HepG2 (cell line): ENCODE data around the gene TDRD10. TPM values are rescaled to one million over a fixed set of nuclear protein-coding genes. Genes with fewer than 3 reads are reported as not detected.

Source experiments
- ATAC-seq: fragments of 200-7000 bp; cut with Tn5 transposase; 3 replicates; pipeline ENCODE4 v1.9.1; 2020; ENCODE audit warnings: mild to moderate bottlenecking, moderate library complexity
- BruUV-seq: library from RNA; stranded (reverse); fragments of 400-500 nt; replicated peaks from 2 replicates; lab custom pipeline; 2021; lab: Mats Ljungman, UMichigan
- CTCF ChIA-PET: fragments of 300-600 bp; formaldehyde crosslinking; extraction: SDS; loops from one replicate; lab custom pipeline; 2021; ENCODE audit warnings: low total read pairs, inconsistent platforms, low intra/inter-chr PET ratio; lab: Yijun Ruan, JAX
- POLR2A ChIA-PET: fragments of 350-600 bp; sonication (Branson Sonifier 250); formaldehyde crosslinking; loops from one replicate; lab custom pipeline; 2020; ENCODE audit warnings: antibody characterized with exemption, inconsistent platforms; lab: Yijun Ruan, JAX
- DNase-seq: peaks from one replicate; pipeline ENCODE4 v3.0.0-alpha.2; 2015; ENCODE audit warnings: low spot score
- FAIRE-seq: peaks from 3 replicates; lab custom pipeline; 2011; peaks lifted over from hg19 to GRCh38; lab: Jason Lieb, UNC
- H2AFZ ChIP-seq: one replicate; pipeline ENCODE4 v1.6.1; 2011; ENCODE audit warnings: low read length, inconsistent platforms
- H3K27ac ChIP-seq: fragments of 300-600 bp; 3 replicates; pipeline ENCODE4 v1.8.0; 2011; ENCODE audit warnings: mixed run types, mild to moderate bottlenecking, mixed read lengths, low read length, inconsistent platforms; ENCODE audit not compliant: insufficient read depth; ENCODE audit errors: extremely low read length
- H3K27me3 ChIP-seq, 2 experiments: fragments of 200-600 bp in 1 of 2; 2 replicates in 1 of 2; 3 replicates in 1 of 2; pipeline versions ENCODE4 v1.6.0 to v1.8.0; 2011; ENCODE audit warnings: low read length in 2 of 2, mild to moderate bottlenecking in 2 of 2, moderate library complexity in 2 of 2, inconsistent platforms in 1 of 2; ENCODE audit not compliant: insufficient read depth in 2 of 2, control insufficient read depth in 1 of 2
- H3K36me3 ChIP-seq, 2 experiments: fragments of 200-600 bp in 1 of 2; replicated peaks in 1 of 2; 2 replicates in 1 of 2; 3 replicates in 1 of 2; pipeline versions ENCODE4 v1.5.1 to v1.8.0; 2011; ENCODE audit warnings: low read length in 2 of 2, inconsistent platforms in 1 of 2; ENCODE audit not compliant: insufficient read depth in 2 of 2, control insufficient read depth in 1 of 2
- H3K4me1 ChIP-seq: 2 replicates; pipeline ENCODE4 v1.5.1; 2012; ENCODE audit warnings: low read length, inconsistent platforms; ENCODE audit not compliant: insufficient read depth
- H3K4me2 ChIP-seq: 2 replicates; pipeline ENCODE4 v1.6.0; 2011; ENCODE audit warnings: low read depth, low read length, inconsistent platforms
- H3K4me3 ChIP-seq, 3 experiments: fragments of 200-600 bp in 1 of 3; sonication (generic), shearing (Covaris generic) in 1 of 3; replicated peaks in 1 of 3; 2 replicates each; pipeline ENCODE4 v1.5.1; 2011 to 2016; ENCODE audit warnings: low read length in 3 of 3, inconsistent platforms in 2 of 3, low read depth in 2 of 3, mild to moderate bottlenecking in 2 of 3, control low read depth in 1 of 3, mixed read lengths in 1 of 3; ENCODE audit not compliant: insufficient read depth in 1 of 3
- H3K79me2 ChIP-seq: one replicate; pipeline ENCODE4 v1.6.1; 2011; ENCODE audit warnings: low read length, inconsistent platforms; ENCODE audit not compliant: insufficient read depth
- H3K9ac ChIP-seq: 2 replicates; pipeline ENCODE4 v1.6.0; 2011; ENCODE audit warnings: mild to moderate bottlenecking, low read depth, low read length, inconsistent platforms; ENCODE audit not compliant: insufficient read depth
- H3K9me3 ChIP-seq: 2 replicates; pipeline ENCODE4 v1.5.1; 2012; ENCODE audit warnings: mild to moderate bottlenecking, low read length
- H4K20me1 ChIP-seq: 2 replicates; pipeline ENCODE4 v1.6.0; 2011; ENCODE audit warnings: inconsistent platforms, mild to moderate bottlenecking, low read length, moderate library complexity; ENCODE audit not compliant: insufficient read depth
- CHD2 ChIP-seq: IDR thresholded peaks from 2 replicates; pipeline ENCODE4 v1.6.1; 2011; ENCODE audit warnings: low read depth, low read length, improper control_type of control experiment
- EED ChIP-seq: sonication (generic); formaldehyde crosslinking; IDR thresholded peaks from 2 replicates; pipeline ENCODE4 v1.5.0; 2020; ENCODE audit warnings: mild to moderate bottlenecking, missing genetic modification reagents
- MEIS2 ChIP-seq: sonication (generic); formaldehyde crosslinking; IDR thresholded peaks from 2 replicates; pipeline ENCODE4 v1.9.0; 2021; ENCODE audit warnings: mild to moderate bottlenecking, missing genetic modification reagents
- PHF20 ChIP-seq: sonication (generic); formaldehyde crosslinking; IDR thresholded peaks from 2 replicates; pipeline ENCODE4 v1.5.0; 2020; ENCODE audit warnings: mild to moderate bottlenecking, missing genetic modification reagents
- SMYD3 ChIP-seq: sonication (generic); formaldehyde crosslinking; IDR thresholded peaks from 2 replicates; pipeline ENCODE4 v1.8.1; 2023; ENCODE audit warnings: mild to moderate bottlenecking, missing genetic modification reagents
- SUZ12 ChIP-seq: fragments of 150-350 bp; IDR thresholded peaks from 2 replicates; pipeline ENCODE4 v1.6.1; 2014; ENCODE audit warnings: low read depth, low read length
- ZFP36L2 ChIP-seq: sonication (generic); formaldehyde crosslinking; IDR thresholded peaks from 2 replicates; pipeline ENCODE4 v1.4.0; 2020; ENCODE audit warnings: missing genetic modification reagents
- ZKSCAN1 ChIP-seq: fragments of 150-350 bp; IDR thresholded peaks from 2 replicates; pipeline ENCODE4 v1.6.1; 2014; ENCODE audit warnings: low read length
- ZNF44 ChIP-seq: sonication (generic); formaldehyde crosslinking; IDR thresholded peaks from 2 replicates; pipeline ENCODE4 v1.5.1; 2020; ENCODE audit warnings: mild to moderate bottlenecking, missing genetic modification reagents
- ZNF510 ChIP-seq: sonication (generic); formaldehyde crosslinking; IDR thresholded peaks from 2 replicates; pipeline ENCODE4 v1.4.0; 2020; ENCODE audit warnings: low read depth, mild to moderate bottlenecking, missing genetic modification reagents
- ZNF772 ChIP-seq: sonication (generic); formaldehyde crosslinking; IDR thresholded peaks from 2 replicates; pipeline ENCODE4 v1.5.0; 2020; ENCODE audit warnings: mild to moderate bottlenecking, missing genetic modification reagents
- WGBS: methylation state at CpG from one replicate; pipeline ENCODE4 v1.1.6; 2017; ENCODE audit warnings: low lambda C conversion rate; 5-methylcytosine and 5-hydroxymethylcytosine counted together
- in situ Hi-C: cut with HindIII; loops from 2 replicates; pipeline ENCODE4 v1.10.0; 2017; ENCODE audit warnings: low pct_unique_long_range_greater_than_20kb; ENCODE audit not compliant: extremely low pct_ligation_motif_present
- intact Hi-C: fragments of 100-400 bp; cut with micrococcal nuclease; formaldehyde crosslinking; loops from one replicate; pipeline ENCODE4 v1.10.0; 2022; ENCODE audit not compliant: unreplicated experiment
- polyA plus RNA-seq, 8 experiments: library from polyadenylated mRNA; depleted of rRNA in 3 of 8; stranded (reverse) in 7 of 8; unstranded in 1 of 8; fragments of >200 nt; fragmentation: Illumina TruSeq in 4 of 8; extraction: Trizol in 4 of 8; gene quantifications; 2 replicates each; pipeline versions ENCODE4 v1.2.1 to v1.2.3, GENCODE V29; 2011 to 2016; ENCODE audit warnings: low read depth in 4 of 8, missing spikeins in 1 of 8, mixed read lengths in 1 of 8; ENCODE audit not compliant: insufficient read depth in 1 of 8
- total RNA-seq, 5 experiments: library from RNA; depleted of rRNA; stranded (reverse); fragments of >200 nt; fragmentation: Illumina TruSeq; extraction: Trizol; gene quantifications; 2 replicates each; pipeline ENCODE4 v1.2.3, GENCODE V29; 2016; ENCODE audit warnings: low read depth in 1 of 5
- TF ChIP-seq, protein P1 (sequence below): sonication (generic); formaldehyde crosslinking; IDR thresholded peaks from 2 replicates; pipeline ENCODE4 v1.5.1; 2020; ENCODE audit warnings: missing genetic modification reagents, mild to moderate bottlenecking, borderline replicate concordance
- TF ChIP-seq, protein P2 (sequence below): sonication (generic); formaldehyde crosslinking; IDR thresholded peaks from 2 replicates; pipeline ENCODE4 v1.5.1; 2020; ENCODE audit warnings: mild to moderate bottlenecking, missing genetic modification reagents, moderate library complexity

Gene TDRD10
- total and polyA plus RNA-seq, 2 of the 13 experiments (the other 11 are each of a cell fraction or from before 2014, with no cell fraction given), result not detected

DNA sequence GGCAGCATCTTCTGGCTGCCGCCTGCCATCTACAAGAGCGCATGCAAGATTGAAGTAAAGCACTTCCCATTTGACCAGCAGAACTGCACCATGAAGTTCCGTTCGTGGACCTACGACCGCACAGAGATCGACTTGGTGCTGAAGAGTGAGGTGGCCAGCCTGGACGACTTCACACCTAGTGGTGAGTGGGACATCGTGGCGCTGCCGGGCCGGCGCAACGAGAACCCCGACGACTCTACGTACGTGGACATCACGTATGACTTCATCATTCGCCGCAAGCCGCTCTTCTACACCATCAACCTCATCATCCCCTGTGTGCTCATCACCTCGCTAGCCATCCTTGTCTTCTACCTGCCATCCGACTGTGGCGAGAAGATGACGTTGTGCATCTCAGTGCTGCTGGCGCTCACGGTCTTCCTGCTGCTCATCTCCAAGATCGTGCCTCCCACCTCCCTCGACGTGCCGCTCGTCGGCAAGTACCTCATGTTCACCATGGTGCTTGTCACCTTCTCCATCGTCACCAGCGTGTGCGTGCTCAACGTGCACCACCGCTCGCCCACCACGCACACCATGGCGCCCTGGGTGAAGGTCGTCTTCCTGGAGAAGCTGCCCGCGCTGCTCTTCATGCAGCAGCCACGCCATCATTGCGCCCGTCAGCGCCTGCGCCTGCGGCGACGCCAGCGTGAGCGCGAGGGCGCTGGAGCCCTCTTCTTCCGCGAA is 69.4 kb downstream of the TDRD10 start:
- 82% methylated on average over 59 of the region's 59 CpGs for WGBS

More for the DNA sequence above, 69.4 kb downstream of the TDRD10 start:
- POLR2A ChIA-PET, result no interaction called here
- no peaks in the 10 kb centered on the region for H3K4me1 ChIP-seq
- no peak overlapping the region for H3K4me3 ChIP-seq
- CTCF ChIA-PET, result no interaction called here
- no peaks in the 10 kb centered on the region for H3K9me3 ChIP-seq
- in situ Hi-C loops (no loop called here), intact Hi-C loops (no loop called here)
- DNase-seq (no peak), FAIRE-seq (no peak), ATAC-seq (no peak)
- H3K27ac ChIP-seq, result no peak overlapping the region
- no peak overlapping the region for H3K9ac ChIP-seq
- H3K27me3 ChIP-seq, result peaks cover 3 to 22% of the 10 kb centered on the region in 2 experiments; a peak in 3 of 5 replicates
- no TSS peak for BruUV-seq
- peaks cover 5% of the 10 kb centered on the region; the same call in 1 of the 2 replicates for H4K20me1 ChIP-seq
- TF ChIP-seq EED (CRISPR knock-in tag), result no peak
- TF ChIP-seq MEIS2, result no peak
- no peak for TF ChIP-seq ZNF510 (CRISPR knock-in tag)
- TF ChIP-seq, protein P1, sequence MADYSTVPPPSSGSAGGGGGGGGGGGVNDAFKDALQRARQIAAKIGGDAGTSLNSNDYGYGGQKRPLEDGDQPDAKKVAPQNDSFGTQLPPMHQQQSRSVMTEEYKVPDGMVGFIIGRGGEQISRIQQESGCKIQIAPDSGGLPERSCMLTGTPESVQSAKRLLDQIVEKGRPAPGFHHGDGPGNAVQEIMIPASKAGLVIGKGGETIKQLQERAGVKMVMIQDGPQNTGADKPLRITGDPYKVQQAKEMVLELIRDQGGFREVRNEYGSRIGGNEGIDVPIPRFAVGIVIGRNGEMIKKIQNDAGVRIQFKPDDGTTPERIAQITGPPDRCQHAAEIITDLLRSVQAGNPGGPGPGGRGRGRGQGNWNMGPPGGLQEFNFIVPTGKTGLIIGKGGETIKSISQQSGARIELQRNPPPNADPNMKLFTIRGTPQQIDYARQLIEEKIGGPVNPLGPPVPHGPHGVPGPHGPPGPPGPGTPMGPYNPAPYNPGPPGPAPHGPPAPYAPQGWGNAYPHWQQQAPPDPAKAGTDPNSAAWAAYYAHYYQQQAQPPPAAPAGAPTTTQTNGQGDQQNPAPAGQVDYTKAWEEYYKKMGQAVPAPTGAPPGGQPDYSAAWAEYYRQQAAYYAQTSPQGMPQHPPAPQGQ (CRISPR knock-in tag), result no peak
- no peak for TF ChIP-seq ZKSCAN1
- no peak for TF ChIP-seq ZNF44 (CRISPR knock-in tag)
- TF ChIP-seq SMYD3 (CRISPR knock-in tag), result no peak
- TF ChIP-seq CHD2, result no peak
- TF ChIP-seq, protein P2, sequence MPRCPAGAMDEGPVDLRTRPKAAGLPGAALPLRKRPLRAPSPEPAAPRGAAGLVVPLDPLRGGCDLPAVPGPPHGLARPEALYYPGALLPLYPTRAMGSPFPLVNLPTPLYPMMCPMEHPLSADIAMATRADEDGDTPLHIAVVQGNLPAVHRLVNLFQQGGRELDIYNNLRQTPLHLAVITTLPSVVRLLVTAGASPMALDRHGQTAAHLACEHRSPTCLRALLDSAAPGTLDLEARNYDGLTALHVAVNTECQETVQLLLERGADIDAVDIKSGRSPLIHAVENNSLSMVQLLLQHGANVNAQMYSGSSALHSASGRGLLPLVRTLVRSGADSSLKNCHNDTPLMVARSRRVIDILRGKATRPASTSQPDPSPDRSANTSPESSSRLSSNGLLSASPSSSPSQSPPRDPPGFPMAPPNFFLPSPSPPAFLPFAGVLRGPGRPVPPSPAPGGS (CRISPR knock-in tag), result no peak
- TF ChIP-seq SUZ12, result no peak
- TF ChIP-seq ZNF772 (CRISPR knock-in tag), result no peak
- TF ChIP-seq PHF20, result no peak
- no peak for TF ChIP-seq ZFP36L2 (CRISPR knock-in tag)
- H3K79me2 ChIP-seq, result no peaks in the 10 kb centered on the region
- no peak overlapping the region for H3K4me2 ChIP-seq
- H2AFZ ChIP-seq, result no peak overlapping the region
- no peaks in the 10 kb centered on the region for H3K36me3 ChIP-seq
